Calu3 (cell line): ENCODE results near the gene EVA1B. TPM values are rescaled to one million over a fixed set of nuclear protein-coding genes. Genes with fewer than 3 reads are reported as not detected.
A peak's percentile ranks its signal among the peaks of the same experiment; 100 is the strongest.

Experiments used
- BruUV-seq: library from RNA; stranded (reverse); fragments of 400-500 nt; replicated peaks from 2 replicates; lab custom pipeline; 2021; lab: Mats Ljungman, UMichigan
- CTCF ChIA-PET: fragments of 300-600 bp; sonication (Branson Sonifier 250); formaldehyde crosslinking; loops from one replicate; lab custom pipeline; 2022; ENCODE audit warnings: antibody characterized with exemption; lab: Charles Lee
- DNase-seq: peaks from one replicate; pipeline ENCODE4 v3.0.0; 2022
- H3K27ac Mint-ChIP-seq: one replicate; pipeline ENCODE4 v1.8.0; 2022; ENCODE audit warnings: mixed read lengths; ENCODE audit not compliant: unreplicated experiment
- H3K27me3 Mint-ChIP-seq: one replicate; pipeline ENCODE4 v1.8.0; 2022; ENCODE audit warnings: mixed read lengths; ENCODE audit not compliant: unreplicated experiment
- H3K36me3 Mint-ChIP-seq: one replicate; pipeline ENCODE4 v1.8.0; 2022; ENCODE audit warnings: mild to moderate bottlenecking, moderate library complexity, mixed read lengths; ENCODE audit not compliant: insufficient read depth, unreplicated experiment
- H3K4me1 Mint-ChIP-seq: one replicate; pipeline ENCODE4 v1.8.0; 2022; ENCODE audit warnings: mild to moderate bottlenecking, low read depth, mixed read lengths; ENCODE audit not compliant: unreplicated experiment
- H3K4me3 Mint-ChIP-seq: one replicate; pipeline ENCODE4 v1.8.0; 2022; ENCODE audit warnings: mild to moderate bottlenecking, low read depth, moderate library complexity, mixed read lengths; ENCODE audit not compliant: unreplicated experiment
- H3K9me3 Mint-ChIP-seq: one replicate; pipeline ENCODE4 v1.8.0; 2022; ENCODE audit warnings: low read depth, mixed read lengths; ENCODE audit not compliant: unreplicated experiment
- intact Hi-C: fragments of 100-400 bp; cut with micrococcal nuclease; formaldehyde crosslinking; loops from one replicate; pipeline ENCODE4 v1.10.0; 2022; ENCODE audit not compliant: unreplicated experiment
- total RNA-seq: library from RNA; stranded (reverse); gene quantifications from 2 replicates; pipeline ENCODE4 v1.2.3, GENCODE V29; 2022
- TF ChIP-seq, protein P1 (sequence below): fragments of 200-600 bp; IDR thresholded peaks from one replicate; pipeline ENCODE4 v1.8.0; 2022; ENCODE audit warnings: antibody characterized with exemption; ENCODE audit not compliant: unreplicated experiment

The EVA1B gene
- total RNA-seq, 1 experiment from 2014 or later: 11.2 TPM

- CTCF ChIA-PET: no interaction called here
- no peak for DNase-seq
- intact Hi-C loops: no loop called here
- Mint-ChIP-seq H3K4me3 (no peak overlapping the region), H3K9me3 (no peaks in the 10 kb centered on the region), H3K36me3 (peaks cover 83% of the 10 kb centered on the region), H3K27ac (no peak overlapping the region), H3K27me3 (no peaks in the 10 kb centered on the region), H3K4me1 (peaks cover 38% of the 10 kb centered on the region)
- TF ChIP-seq, protein P1, sequence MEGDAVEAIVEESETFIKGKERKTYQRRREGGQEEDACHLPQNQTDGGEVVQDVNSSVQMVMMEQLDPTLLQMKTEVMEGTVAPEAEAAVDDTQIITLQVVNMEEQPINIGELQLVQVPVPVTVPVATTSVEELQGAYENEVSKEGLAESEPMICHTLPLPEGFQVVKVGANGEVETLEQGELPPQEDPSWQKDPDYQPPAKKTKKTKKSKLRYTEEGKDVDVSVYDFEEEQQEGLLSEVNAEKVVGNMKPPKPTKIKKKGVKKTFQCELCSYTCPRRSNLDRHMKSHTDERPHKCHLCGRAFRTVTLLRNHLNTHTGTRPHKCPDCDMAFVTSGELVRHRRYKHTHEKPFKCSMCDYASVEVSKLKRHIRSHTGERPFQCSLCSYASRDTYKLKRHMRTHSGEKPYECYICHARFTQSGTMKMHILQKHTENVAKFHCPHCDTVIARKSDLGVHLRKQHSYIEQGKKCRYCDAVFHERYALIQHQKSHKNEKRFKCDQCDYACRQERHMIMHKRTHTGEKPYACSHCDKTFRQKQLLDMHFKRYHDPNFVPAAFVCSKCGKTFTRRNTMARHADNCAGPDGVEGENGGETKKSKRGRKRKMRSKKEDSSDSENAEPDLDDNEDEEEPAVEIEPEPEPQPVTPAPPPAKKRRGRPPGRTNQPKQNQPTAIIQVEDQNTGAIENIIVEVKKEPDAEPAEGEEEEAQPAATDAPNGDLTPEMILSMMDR: no peak
- no TSS peak for BruUV-seq
These were observed 31.0 kb upstream of the EVA1B start for GRCh38 chr1:36354486-36354885.

DNA sequence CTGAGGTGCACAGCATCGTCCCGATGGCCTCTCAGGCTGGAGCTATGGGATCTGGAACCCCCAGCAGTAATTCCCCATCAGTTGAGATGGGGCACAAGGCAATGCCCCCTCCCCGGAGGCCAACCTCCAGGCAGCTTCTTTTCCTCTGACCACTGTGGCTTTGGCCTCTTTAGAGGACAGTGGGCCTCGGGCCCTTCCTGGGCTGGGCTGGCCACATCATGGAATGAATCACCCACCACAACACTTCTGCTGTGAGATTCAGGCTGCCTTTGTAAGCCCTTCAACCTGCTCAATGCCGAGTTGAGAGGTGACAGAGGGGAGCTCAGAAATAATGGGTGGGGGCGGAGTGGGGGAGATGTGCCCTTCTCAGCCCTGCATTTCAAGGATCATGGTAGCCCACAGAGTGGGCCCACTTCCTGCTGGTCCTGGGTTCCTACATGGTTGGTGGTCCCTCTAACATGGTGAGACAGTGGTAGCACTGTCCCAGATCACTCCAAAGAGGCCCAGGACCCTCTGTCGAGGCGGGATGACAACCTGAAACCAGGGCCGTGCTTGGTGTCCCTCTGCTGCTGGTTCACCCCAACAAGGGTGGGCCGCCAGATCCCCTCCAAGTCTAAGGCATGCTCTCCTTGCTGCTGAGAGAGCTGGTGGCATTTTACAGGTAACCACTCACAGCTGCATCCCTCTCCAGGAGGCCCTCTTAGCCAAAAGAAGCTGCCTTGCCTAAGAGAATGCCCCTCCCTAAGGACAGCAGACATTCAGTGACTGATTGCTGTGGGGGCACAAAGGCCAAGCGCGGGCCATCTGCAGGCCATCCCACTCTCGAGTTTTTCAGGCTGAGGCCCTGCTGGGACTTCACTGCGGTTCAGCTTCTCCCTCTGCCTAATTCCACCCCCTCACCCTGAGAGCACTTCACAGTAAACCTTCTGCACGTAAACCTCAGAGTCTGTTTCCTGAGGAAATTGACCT lies 29.7 kb upstream of the EVA1B start:
- intact Hi-C loops: no loop called here
- BruUV-seq: no TSS peak
- peaks cover 36% of the 10 kb centered on the region for H3K4me1 Mint-ChIP-seq
- H3K27me3 Mint-ChIP-seq: no peaks in the 10 kb centered on the region
- TF ChIP-seq, protein P1: no peak
- H3K4me3 Mint-ChIP-seq: peak overlapping the region; percentile 32
- no peaks in the 10 kb centered on the region for H3K9me3 Mint-ChIP-seq
- DNase-seq: peak; percentile 37
- H3K36me3 Mint-ChIP-seq: peaks cover 81% of the 10 kb centered on the region
- peak overlapping the region; percentile 92 for H3K27ac Mint-ChIP-seq
- CTCF ChIA-PET: interaction anchor here (0.6 to 3.4 kb wide), 4 partner anchors 15 to 58 kb away, joined by 3 to 12 read pairs (median 11); no protein-coding TSS in a partner anchor

- BruUV-seq: no TSS peak
- peak overlapping the region; percentile 92 for H3K27ac Mint-ChIP-seq
- no peaks in the 10 kb centered on the region for H3K27me3 Mint-ChIP-seq
- intact Hi-C loops: no loop called here
- H3K9me3 Mint-ChIP-seq: no peaks in the 10 kb centered on the region
- TF ChIP-seq, protein P1: no peak
- CTCF ChIA-PET: interaction anchor here (0.6 to 3.4 kb wide), 6 partner anchors 10 to 217 kb away, joined by 3 to 22 read pairs (median 11); no protein-coding TSS in a partner anchor
- H3K4me3 Mint-ChIP-seq: peak overlapping the region; percentile 32
- peaks cover 36% of the 10 kb centered on the region for H3K4me1 Mint-ChIP-seq
- peak; percentile 58 for DNase-seq
- peaks cover 78% of the 10 kb centered on the region for H3K36me3 Mint-ChIP-seq
These were observed 28.9 kb upstream of the EVA1B start for GRCh38 chr1:36352125-36352909.

DNA sequence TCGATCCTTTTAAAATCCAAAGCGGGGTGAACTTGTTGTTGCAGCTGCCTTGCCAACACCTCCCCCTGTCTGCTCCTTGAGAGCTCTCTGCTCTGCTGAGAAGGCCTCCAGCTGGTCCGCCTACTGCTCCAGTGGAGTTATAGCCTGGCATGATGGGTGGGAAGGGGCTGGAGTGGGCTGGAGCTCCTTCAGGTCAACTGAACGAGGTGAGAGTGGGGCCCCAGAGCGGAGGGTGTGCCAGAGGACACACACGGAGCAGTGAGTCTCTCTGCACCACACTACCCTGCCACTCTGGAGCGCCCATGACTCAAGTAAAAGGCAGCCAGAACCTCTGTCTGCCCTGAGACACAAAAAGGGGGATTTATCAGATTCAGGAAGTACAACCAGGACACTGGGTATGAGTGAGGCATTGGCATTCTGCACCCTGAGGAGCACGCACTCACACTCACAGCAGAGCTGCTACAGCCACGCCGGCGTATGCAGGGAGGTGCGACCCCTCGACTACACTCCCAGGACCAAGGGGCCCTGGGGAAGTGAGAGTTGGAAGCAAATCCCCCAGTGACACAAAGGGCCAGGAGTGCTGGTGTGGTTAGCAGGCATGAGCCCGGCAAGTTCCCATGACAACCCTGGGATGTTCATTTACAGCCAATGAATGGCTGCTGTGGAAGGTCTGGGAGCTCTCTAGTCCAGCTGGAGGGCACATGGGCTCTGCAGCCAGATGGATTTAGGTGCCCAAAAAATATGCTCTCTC lies 28.0 kb upstream of the EVA1B start:
- TF ChIP-seq, protein P1: no peak
- DNase-seq: peak; percentile 70
- H3K4me3 Mint-ChIP-seq: peak overlapping the region; percentile 32
- H3K27me3 Mint-ChIP-seq: no peaks in the 10 kb centered on the region
- peaks cover 81% of the 10 kb centered on the region for H3K36me3 Mint-ChIP-seq
- intact Hi-C loops: loop anchor here (2.0 kb wide), 2 partner anchors 17 to 69 kb away; no protein-coding TSS in a partner anchor
- peak overlapping the region; percentile 92 for H3K27ac Mint-ChIP-seq
- BruUV-seq: TSS peak; percentile 30
- no peaks in the 10 kb centered on the region for H3K9me3 Mint-ChIP-seq
- H3K4me1 Mint-ChIP-seq: peaks cover 36% of the 10 kb centered on the region
- CTCF ChIA-PET: interaction anchor here (0.9 to 3.4 kb wide), 6 partner anchors 9 to 216 kb away, joined by 5 to 22 read pairs (median 11); no protein-coding TSS in a partner anchor
